ENCODE data around the gene RAI1. TPM values are rescaled to one million over a fixed set of nuclear protein-coding genes. Genes with fewer than 3 reads are reported as not detected.
"Not testable (repeated sequence)": the region's sequence is repeated elsewhere in the genome, so short reads cannot be mapped to it uniquely, and the experiment has no call there.

RAI1 gene
- 10 to 100 TPM; 15.4 to 19.5 TPM for total RNA-seq
- polyA plus RNA-seq: 1 to 10 TPM in 1 of 2 donors, under 1 TPM in 1; 0.35 to 4.0 TPM

GRCh38 chr17:17681187-17681743 is at the start of gene RAI1:
TSS of gene RAI1 (plus strand) at chr17:17681458. CDS start at chr17:17792949, 111,491 bp downstream.
- ChIA-PET POLR2A (ENCODE audit: partially characterized antibody) (interaction anchor here (0.8 to 5.8 kb wide), 6 partner anchors 9 to 352 kb away, joined by 3 to 44 read pairs (median 5); no protein-coding TSS in a partner anchor), CTCF (ENCODE audit: partially characterized antibody) (interaction anchor here (0.7 to 3.4 kb wide), 17 partner anchors 8 to 357 kb away, joined by 3 to 28 read pairs (median 4); no protein-coding TSS in a partner anchor)
- Histone ChIP-seq H3K4me1 (ENCODE audit: insufficient read depth, low read length) (peaks cover 28% of the 10 kb centered on the region), H3K4me3 (ENCODE audit: low read length in 2 of 2) (peak within 1 kb of the TSS in 1 of 2 donors; percentile 76), H3K27me3 (ENCODE audit: insufficient read depth, low read length) (no peaks in the 10 kb centered on the region), H3K9me3 (ENCODE audit: control insufficient read depth in 1 of 2, low read length in 2 of 2) (no peaks in the 10 kb centered on the region), H3K36me3 (ENCODE audit: insufficient read depth, low read length) (no peaks in the 10 kb centered on the region), H3K27ac (ENCODE audit: low read depth, low read length) (peak within 1 kb of the TSS; percentile 71)
- DNase-seq: peak; percentile 74 to 81 (median 78)
- peaks cover 0 to 5% of the 10 kb centered on the region in 2 donors for H3K27me3 Mint-ChIP-seq
- H3K9me3 Mint-ChIP-seq: no peaks in the 10 kb centered on the region
- peak within 1 kb of the TSS; percentile 74 to 90 (median 88) for H3K4me3 Mint-ChIP-seq
- intact Hi-C loops (cut with micrococcal nuclease): loop anchor here (1.0 to 5.0 kb wide), 7 partner anchors 13 to 352 kb away; no protein-coding TSS in a partner anchor
- peaks cover 0 to 3% of the 10 kb centered on the region in 2 donors for H3K36me3 Mint-ChIP-seq
- H3K27ac Mint-ChIP-seq: peak within 1 kb of the TSS; percentile 42 to 91 (median 86)
- peaks cover 10 to 38% (median 24%) of the 10 kb centered on the region in 4 donors for H3K4me1 Mint-ChIP-seq

- H3K27me3 ChIP-seq (ENCODE audit: insufficient read depth, low read length); H3K4me3 Mint-ChIP-seq; DNase-seq; intact Hi-C loops (cut with micrococcal nuclease); POLR2A ChIA-PET (ENCODE audit: partially characterized antibody); H3K36me3 ChIP-seq (ENCODE audit: insufficient read depth, low read length); H3K4me3 ChIP-seq (ENCODE audit: low read length in 2 of 2); H3K27me3 Mint-ChIP-seq; H3K27ac ChIP-seq (ENCODE audit: low read depth, low read length); H3K9me3 ChIP-seq (ENCODE audit: control insufficient read depth in 1 of 2, low read length in 2 of 2); H3K27ac Mint-ChIP-seq; H3K36me3 Mint-ChIP-seq; H3K9me3 Mint-ChIP-seq: not testable (repeated sequence)
- H3K4me1 Mint-ChIP-seq: peaks cover 7 to 13% (median 10%) of the 10 kb centered on the region in 4 donors
- H3K4me1 ChIP-seq (ENCODE audit: insufficient read depth, low read length): peaks cover 11% of the 10 kb centered on the region
- CTCF ChIA-PET (ENCODE audit: partially characterized antibody): interaction anchor here (1.4 to 2.7 kb wide), 2 partner anchors 9 to 19 kb away, joined by 7 to 17 read pairs; no protein-coding TSS in a partner anchor
These were observed 48.6 kb upstream of the RAI1 start for GRCh38 chr17:17632690-17633089.

- Histone ChIP-seq H3K36me3 (ENCODE audit: insufficient read depth, low read length) (no peaks in the 10 kb centered on the region), H3K27me3 (ENCODE audit: insufficient read depth, low read length) (no peaks in the 10 kb centered on the region), H3K4me3 (ENCODE audit: low read length in 2 of 2) (no peak overlapping the region), H3K9me3 (ENCODE audit: control insufficient read depth in 1 of 2, low read length in 2 of 2) (no peaks in the 10 kb centered on the region), H3K4me1 (ENCODE audit: insufficient read depth, low read length) (peaks cover 10% of the 10 kb centered on the region), H3K27ac (ENCODE audit: low read depth, low read length) (no peak overlapping the region)
- ChIA-PET CTCF (ENCODE audit: partially characterized antibody) (interaction anchor here (1.4 to 2.7 kb wide), 2 partner anchors 9 to 20 kb away, joined by 7 to 17 read pairs; no protein-coding TSS in a partner anchor), POLR2A (ENCODE audit: partially characterized antibody) (no interaction called here)
- no peak overlapping the region for H3K4me3 Mint-ChIP-seq
- H3K36me3 Mint-ChIP-seq: peaks cover 0 to 2% of the 10 kb centered on the region in 2 donors
- H3K9me3 Mint-ChIP-seq: peaks cover 0 to 2% (median 0%) of the 10 kb centered on the region in 8 donors
- no peak overlapping the region for H3K27ac Mint-ChIP-seq
- DNase-seq: no peak
- peaks cover 0 to 3% of the 10 kb centered on the region in 2 donors for H3K27me3 Mint-ChIP-seq
- intact Hi-C loops (cut with micrococcal nuclease): no loop called here
- H3K4me1 Mint-ChIP-seq: peaks cover 7 to 12% (median 10%) of the 10 kb centered on the region in 4 donors
These were observed 47.9 kb upstream of the RAI1 start for GRCh38 chr17:17633310-17633709.

- peaks cover 0 to 3% of the 10 kb centered on the region in 2 donors for H3K27me3 Mint-ChIP-seq
- intact Hi-C loops (cut with micrococcal nuclease): no loop called here
- Histone ChIP-seq H3K4me3 (ENCODE audit: low read length in 2 of 2) (no peak overlapping the region), H3K9me3 (ENCODE audit: control insufficient read depth in 1 of 2, low read length in 2 of 2) (no peaks in the 10 kb centered on the region), H3K36me3 (ENCODE audit: insufficient read depth, low read length) (no peaks in the 10 kb centered on the region), H3K27ac (ENCODE audit: low read depth, low read length) (no peak overlapping the region), H3K27me3 (ENCODE audit: insufficient read depth, low read length) (no peaks in the 10 kb centered on the region), H3K4me1 (ENCODE audit: insufficient read depth, low read length) (no peaks in the 10 kb centered on the region)
- peaks cover 0 to 2% (median 0%) of the 10 kb centered on the region in 8 donors for H3K9me3 Mint-ChIP-seq
- H3K27ac Mint-ChIP-seq: no peak overlapping the region
- no peak overlapping the region for H3K4me3 Mint-ChIP-seq
- H3K36me3 Mint-ChIP-seq: no peaks in the 10 kb centered on the region
- DNase-seq: no peak
- ChIA-PET CTCF (ENCODE audit: partially characterized antibody) (interaction anchor here (4.4 kb wide), 1 partner anchor 138 kb away, joined by 16 read pairs; the partner anchor contains the start of gene RASD1), POLR2A (ENCODE audit: partially characterized antibody) (no interaction called here)
- H3K4me1 Mint-ChIP-seq: peaks cover 0 to 1% (median 0%) of the 10 kb centered on the region in 4 donors
These were observed 46.1 kb upstream of the RAI1 start for GRCh38 chr17:17635126-17635525.

GRCh38 chr17:17635537-17636271 is 45.6 kb upstream of the RAI1 start:
- H3K4me1 Mint-ChIP-seq; POLR2A ChIA-PET (ENCODE audit: partially characterized antibody); H3K36me3 ChIP-seq (ENCODE audit: insufficient read depth, low read length); H3K36me3 Mint-ChIP-seq; H3K4me1 ChIP-seq (ENCODE audit: insufficient read depth, low read length); H3K4me3 ChIP-seq (ENCODE audit: low read length in 2 of 2); H3K27me3 ChIP-seq (ENCODE audit: insufficient read depth, low read length); intact Hi-C loops (cut with micrococcal nuclease); H3K9me3 ChIP-seq (ENCODE audit: control insufficient read depth in 1 of 2, low read length in 2 of 2); DNase-seq; H3K9me3 Mint-ChIP-seq; H3K4me3 Mint-ChIP-seq; H3K27ac ChIP-seq (ENCODE audit: low read depth, low read length); H3K27me3 Mint-ChIP-seq: not testable (repeated sequence)
- CTCF ChIA-PET (ENCODE audit: partially characterized antibody): interaction anchor here (4.4 kb wide), 1 partner anchor 139 kb away, joined by 16 read pairs; the partner anchor contains the start of gene RASD1
- peak overlapping the region in 1 of 7 donors; percentile 49 for H3K27ac Mint-ChIP-seq

GRCh38 chr17:17636272-17636885 is 44.9 kb upstream of the RAI1 start:
- H3K4me1 Mint-ChIP-seq: peaks cover 0 to 1% (median 0%) of the 10 kb centered on the region in 4 donors

More at GRCh38 chr17:17636272-17636885, 44.9 kb upstream of the RAI1 start:
- Histone ChIP-seq H3K9me3 (ENCODE audit: control insufficient read depth in 1 of 2, low read length in 2 of 2) (no peaks in the 10 kb centered on the region), H3K4me3 (ENCODE audit: low read length in 2 of 2) (no peak overlapping the region), H3K27me3 (ENCODE audit: insufficient read depth, low read length) (no peaks in the 10 kb centered on the region), H3K4me1 (ENCODE audit: insufficient read depth, low read length) (no peaks in the 10 kb centered on the region), H3K27ac (ENCODE audit: low read depth, low read length) (no peak overlapping the region), H3K36me3 (ENCODE audit: insufficient read depth, low read length) (no peaks in the 10 kb centered on the region)
- no peak for DNase-seq
- H3K27me3 Mint-ChIP-seq: peaks cover 0 to 3% of the 10 kb centered on the region in 2 donors
- no peaks in the 10 kb centered on the region for H3K36me3 Mint-ChIP-seq
- intact Hi-C loops (cut with micrococcal nuclease): no loop called here
- H3K4me3 Mint-ChIP-seq: no peak overlapping the region
- peak overlapping the region in 1 of 7 donors; percentile 49 for H3K27ac Mint-ChIP-seq
- H3K9me3 Mint-ChIP-seq: peaks cover 0 to 2% (median 0%) of the 10 kb centered on the region in 8 donors
- ChIA-PET CTCF (ENCODE audit: partially characterized antibody) (interaction anchor here (4.4 kb wide), 1 partner anchor 139 kb away, joined by 16 read pairs; the partner anchor contains the start of gene RASD1), POLR2A (ENCODE audit: partially characterized antibody) (no interaction called here)
